HEK293T (cell line): ENCODE results near the gene LMNTD1.

Experiments
- BHLHE40 ChIP-seq: fragments of 450-650 bp; IDR thresholded peaks from 2 replicates; pipeline ENCODE4 v1.6.1; 2016; ENCODE audit warnings: mild to moderate bottlenecking, moderate library complexity, borderline replicate concordance
- ELF4 ChIP-seq: fragments of 450-650 bp; IDR thresholded peaks from 2 replicates; pipeline ENCODE4 v1.6.1; 2017; ENCODE audit warnings: antibody characterized with exemption
- FOXA1 ChIP-seq: fragments of 450-650 bp; IDR thresholded peaks from 2 replicates; pipeline ENCODE4 v1.6.1; 2016; ENCODE audit warnings: mild to moderate bottlenecking
- FOXM1 ChIP-seq: fragments of 450-650 bp; IDR thresholded peaks from 2 replicates; pipeline ENCODE4 v1.6.1; 2017; ENCODE audit warnings: mild to moderate bottlenecking, borderline replicate concordance
- SP1 ChIP-seq: fragments of 450-650 bp; IDR thresholded peaks from 2 replicates; pipeline ENCODE4 v1.6.1; 2017

- TF ChIP-seq FOXM1 (no peak), ELF4 (no peak), FOXA1 (no peak), SP1 (no peak), BHLHE40 (no peak)
Observed at GRCh38 chr12:25598956-25599355, 45.9 kb upstream of the LMNTD1 start.
